H1 (cell line): ENCODE data around the gene ATP9B. TPM values are rescaled to one million over a fixed set of nuclear protein-coding genes. Genes with fewer than 3 reads are reported as not detected.
"Not testable (repeated sequence)": the region's sequence is repeated elsewhere in the genome, so short reads cannot be mapped to it uniquely, and the experiment has no call there.

ENCODE experiments used
- CTCF ChIA-PET: fragments of 300-600 bp; sonication (Branson Sonifier 250); formaldehyde crosslinking; loops from one replicate; lab custom pipeline; 2021; ENCODE audit not compliant: partially characterized antibody; lab: Charles Lee
- POLR2A ChIA-PET: fragments of 300-600 bp; sonication (Branson Sonifier 250); formaldehyde crosslinking; loops from one replicate; lab custom pipeline; 2021; ENCODE audit warnings: inconsistent platforms; ENCODE audit not compliant: partially characterized antibody; lab: Charles Lee
- DNase-seq, 2 experiments: peaks; one replicate each; pipeline versions ENCODE4 v3.0.0 to v3.0.0-alpha.2; 2010 to 2022; ENCODE audit warnings: low spot score in 2 of 2, low read depth in 1 of 2, mixed read lengths in 1 of 2
- FAIRE-seq: peaks from 2 replicates; lab custom pipeline; 2011; peaks lifted over from hg19 to GRCh38; lab: Jason Lieb, UNC
- H2AFZ ChIP-seq: 2 replicates; pipeline ENCODE4 v1.8.1; 2012; ENCODE audit warnings: low read length, inconsistent platforms
- H2AK5ac ChIP-seq: 2 replicates; pipeline ENCODE4 v1.6.1; 2013; ENCODE audit warnings: low read depth, low read length
- H2BK120ac ChIP-seq: replicated peaks from 2 replicates; pipeline ENCODE3; 2013; ENCODE audit warnings: low read depth, low read length, inconsistent platforms
- H2BK12ac ChIP-seq: 2 replicates; pipeline ENCODE4 v1.6.1; 2013; ENCODE audit warnings: low read depth, low read length
- H2BK15ac ChIP-seq: 2 replicates; pipeline ENCODE4 v1.6.1; 2013; ENCODE audit warnings: low read length
- H2BK20ac ChIP-seq: 2 replicates; pipeline ENCODE4 v1.6.1; 2013; ENCODE audit warnings: low read length
- H2BK5ac ChIP-seq: 2 replicates; pipeline ENCODE4 v1.6.1; 2013; ENCODE audit warnings: low read depth, low read length
- H3K14ac ChIP-seq: 2 replicates; pipeline ENCODE4 v1.6.1; 2013; ENCODE audit warnings: inconsistent platforms; ENCODE audit not compliant: insufficient read length
- H3K18ac ChIP-seq: 2 replicates; pipeline ENCODE4 v1.6.1; 2013; ENCODE audit warnings: low read length; ENCODE audit errors: extremely low read depth
- H3K23ac ChIP-seq: 2 replicates; pipeline ENCODE4 v1.6.1; 2013; ENCODE audit warnings: inconsistent platforms; ENCODE audit not compliant: insufficient read length
- H3K23me2 ChIP-seq: 2 replicates; pipeline ENCODE4 v1.6.1; 2013; ENCODE audit warnings: low read depth, low read length
- H3K27ac ChIP-seq: 2 replicates; pipeline ENCODE4 v1.6.1; 2011; ENCODE audit warnings: low read depth, low read length, inconsistent platforms
- H3K27me3 ChIP-seq, 4 experiments: replicated peaks in 1 of 4; 1 replicate in 1 of 4; 2 replicates in 3 of 4; pipeline versions ENCODE4 v1.6.1 to v1.8.1; 2011 to 2013; ENCODE audit warnings: low read length in 3 of 4, mild to moderate bottlenecking in 3 of 4, inconsistent platforms in 2 of 4, mixed read lengths in 2 of 4, moderate library complexity in 1 of 4; ENCODE audit not compliant: control insufficient read depth in 3 of 4, insufficient read depth in 3 of 4; ENCODE audit errors: extremely low read depth in 1 of 4
- H3K36me3 ChIP-seq, 4 experiments: 2 replicates each; pipeline versions ENCODE4 v1.6.1 to v1.8.1; 2011 to 2013; ENCODE audit warnings: mild to moderate bottlenecking in 4 of 4, low read length in 3 of 4, moderate library complexity in 2 of 4, control low read depth in 1 of 4, inconsistent platforms in 1 of 4; ENCODE audit not compliant: insufficient read depth in 4 of 4, control insufficient read depth in 2 of 4
- H3K4ac ChIP-seq: replicated peaks from 2 replicates; pipeline ENCODE3; 2013; ENCODE audit warnings: low read length, low read depth, mixed read lengths, inconsistent platforms; ENCODE audit not compliant: insufficient read length
- H3K4me1 ChIP-seq, 4 experiments: replicated peaks in 1 of 4; 1 replicate in 1 of 4; 2 replicates in 3 of 4; pipeline versions ENCODE4 v1.6.1 to v1.8.1; 2011 to 2013; ENCODE audit warnings: low read length in 3 of 4, inconsistent platforms in 2 of 4, mixed read lengths in 1 of 4; ENCODE audit not compliant: insufficient read depth in 4 of 4, control insufficient read depth in 3 of 4
- H3K4me2 ChIP-seq, 2 experiments: 2 replicates each; pipeline versions ENCODE4 v1.6.1 to v1.8.1; 2011 to 2013; ENCODE audit warnings: low read depth in 2 of 2, low read length in 2 of 2, control low read depth in 1 of 2, inconsistent platforms in 1 of 2, mild to moderate bottlenecking in 1 of 2; ENCODE audit not compliant: insufficient read depth in 1 of 2
- H3K4me3 ChIP-seq, 4 experiments: fragments of 200-600, 300-600 bp in 1 of 4; sonication (generic), shearing (Covaris generic), sonication (Bioruptor Twin) in 1 of 4; 2 replicates each; pipeline versions ENCODE4 v1.5.1 to v1.8.1; 2011 to 2016; ENCODE audit warnings: low read length in 4 of 4, low read depth in 3 of 4, control low read depth in 2 of 4, inconsistent platforms in 2 of 4, mild to moderate bottlenecking in 2 of 4, mixed read lengths in 1 of 4, moderate library complexity in 1 of 4; ENCODE audit not compliant: insufficient read depth in 2 of 4; ENCODE audit errors: extremely low read depth in 1 of 4
- H3K56ac ChIP-seq: replicated peaks from 2 replicates; pipeline ENCODE3; 2013; ENCODE audit warnings: low read depth, mild to moderate bottlenecking, mixed read lengths, low read length, inconsistent platforms; ENCODE audit not compliant: insufficient read length
- H3K79me1 ChIP-seq: 2 replicates; pipeline ENCODE4 v1.6.1; 2013; ENCODE audit warnings: low read depth, low read length, control low read depth
- H3K79me2 ChIP-seq, 2 experiments: 2 replicates each; pipeline versions ENCODE4 v1.6.1 to v1.8.1; 2012 to 2013; ENCODE audit warnings: low read length in 2 of 2, mild to moderate bottlenecking in 2 of 2, inconsistent platforms in 1 of 2; ENCODE audit not compliant: insufficient read depth in 2 of 2, control insufficient read depth in 1 of 2
- H3K9ac ChIP-seq, 4 experiments: replicated peaks in 1 of 4; 1 replicate in 1 of 4; 2 replicates in 3 of 4; pipeline versions ENCODE4 v1.6.1 to v1.8.1; 2011 to 2013; ENCODE audit warnings: low read depth in 3 of 4, low read length in 3 of 4, control low read depth in 2 of 4, mild to moderate bottlenecking in 2 of 4, moderate library complexity in 2 of 4, inconsistent platforms in 1 of 4; ENCODE audit errors: extremely low read depth in 1 of 4
- H3K9me3 ChIP-seq, 2 experiments: 2 replicates each; pipeline versions ENCODE4 v1.6.1 to v1.8.1; 2012 to 2013; ENCODE audit warnings: mild to moderate bottlenecking in 2 of 2, moderate library complexity in 2 of 2, control low read depth in 1 of 2, inconsistent platforms in 1 of 2, low read depth in 1 of 2, low read length in 1 of 2, mixed read lengths in 1 of 2; ENCODE audit not compliant: insufficient read depth in 2 of 2
- H4K20me1 ChIP-seq, 2 experiments: replicated peaks in 1 of 2; 2 replicates each; pipeline versions ENCODE3 to v1.8.1; 2011 to 2013; ENCODE audit warnings: inconsistent platforms in 2 of 2, low read length in 2 of 2, mild to moderate bottlenecking in 1 of 2; ENCODE audit not compliant: insufficient read depth in 2 of 2, control insufficient read depth in 1 of 2
- H4K5ac ChIP-seq: 2 replicates; pipeline ENCODE4 v1.6.1; 2013; ENCODE audit warnings: low read length, low read depth, mixed read lengths, inconsistent platforms; ENCODE audit not compliant: insufficient read length
- H4K8ac ChIP-seq: 2 replicates; pipeline ENCODE4 v1.8.0; 2013; ENCODE audit warnings: mild to moderate bottlenecking, moderate library complexity, low read length, inconsistent platforms; ENCODE audit not compliant: insufficient read depth; ENCODE audit errors: extremely low read depth
- H4K91ac ChIP-seq: replicated peaks from 2 replicates; pipeline ENCODE3; 2013; ENCODE audit warnings: low read length, mixed read lengths, inconsistent platforms; ENCODE audit not compliant: insufficient read length
- WGBS, 2 experiments: shearing (Covaris generic) in 1 of 2; methylation state at CpG; one replicate each; pipeline versions ENCODE4 v1.1.6 to v1.1.7; 2013 to 2015; ENCODE audit warnings: low lambda C conversion rate in 2 of 2, mixed read lengths in 2 of 2, inconsistent platforms in 1 of 2, low coverage in 1 of 2, missing lambda C conversion rate in 1 of 2; ENCODE audit not compliant: insufficient replicate concordance in 2 of 2, insufficient coverage in 1 of 2, insufficient read length in 1 of 2; ENCODE audit errors: extremely low coverage in 1 of 2, missing lambda C conversion rate in 1 of 2; 5-methylcytosine and 5-hydroxymethylcytosine counted together
- polyA plus RNA-seq, 7 experiments: library from polyadenylated mRNA; depleted of rRNA in 3 of 7; stranded (reverse) in 5 of 7; unstranded in 2 of 7; fragments of >200 nt in 5 of 7; fragments of 200-250 nt in 2 of 7; gene quantifications; 1 replicate in 5 of 7; 2 replicates in 1 of 7; 4 replicates in 1 of 7; pipeline versions ENCODE4 v1.2.1 to v1.2.3, GENCODE V29; 2011 to 2013; ENCODE audit warnings: missing spikeins in 2 of 7, mixed read lengths in 2 of 7
- total RNA-seq: library from RNA; stranded (reverse); fragmentation: NEBNext Ultra II Directional; extraction: Animal tissue kit (Norgen Biotek cat#: 25700); gene quantifications from 2 replicates; pipeline ENCODE4 v1.2.1, GENCODE V29; 2021

Gene ATP9B
- total and polyA plus RNA-seq, 2 of the 8 experiments (the other 6 are each of a cell fraction or from before 2014, with no cell fraction given) = 15.1 to 21.7 TPM

DNA sequence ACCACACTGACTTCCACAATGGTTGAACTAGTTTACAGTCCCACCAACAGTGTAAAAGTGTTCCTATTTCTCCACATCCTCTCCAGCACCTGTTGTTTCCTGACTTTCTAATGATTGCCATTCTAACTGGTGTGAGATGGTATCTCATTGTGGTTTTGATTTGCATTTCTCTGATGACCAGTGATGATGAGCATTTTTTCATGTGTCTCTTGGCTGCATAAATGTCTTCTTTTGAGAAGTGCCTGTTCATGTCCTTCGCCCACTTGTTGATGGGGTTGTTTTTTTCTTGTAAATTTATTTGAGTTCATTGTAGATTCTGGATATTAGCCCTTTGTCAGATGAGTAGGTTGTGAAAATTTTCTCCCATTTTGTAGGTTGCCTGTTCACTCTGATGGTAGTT is 216.0 kb downstream of the ATP9B start:
- H2BK120ac ChIP-seq, H4K91ac ChIP-seq, H3K27ac ChIP-seq, DNase-seq, H3K4me3 ChIP-seq, H3K79me1 ChIP-seq, H2BK12ac ChIP-seq, H4K5ac ChIP-seq, H2AK5ac ChIP-seq, POLR2A ChIA-PET, H2BK15ac ChIP-seq, CTCF ChIA-PET, H3K23me2 ChIP-seq, H3K4me1 ChIP-seq, H3K4me2 ChIP-seq, H3K79me2 ChIP-seq, H3K36me3 ChIP-seq, H3K9ac ChIP-seq, H2BK5ac ChIP-seq, H3K27me3 ChIP-seq, H3K56ac ChIP-seq, H2BK20ac ChIP-seq, H2AFZ ChIP-seq, H3K14ac ChIP-seq, H3K23ac ChIP-seq, H3K9me3 ChIP-seq, FAIRE-seq, H3K4ac ChIP-seq, H4K20me1 ChIP-seq, H4K8ac ChIP-seq, H3K18ac ChIP-seq: not testable (repeated sequence)
- WGBS, 2 experiments = 50% methylated on average over 1 of the region's 1 CpG; no CpG with 5 or more reads in 1 of the 2 experiments

DNA sequence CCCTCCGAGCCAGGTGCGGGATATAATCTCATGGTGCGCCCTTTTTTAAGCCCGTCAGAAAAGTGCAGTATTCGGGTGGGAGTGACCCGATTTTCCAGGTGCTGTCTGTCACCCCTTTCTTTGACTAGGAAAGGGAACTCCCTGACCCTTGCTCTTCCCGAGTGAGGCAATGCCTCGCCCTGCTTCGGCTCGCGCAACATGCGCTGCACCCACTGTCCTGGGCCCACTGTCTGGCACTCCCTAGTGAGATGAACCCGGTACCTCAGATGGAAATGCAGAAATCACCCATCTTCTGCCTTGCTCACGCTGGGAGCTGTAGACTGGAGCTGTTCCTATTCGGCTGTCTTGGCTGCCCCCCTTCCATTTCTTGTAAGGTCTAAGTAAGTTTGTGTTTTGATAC is 221.2 kb downstream of the ATP9B start:
- H4K20me1 ChIP-seq, H3K27ac ChIP-seq, H2BK20ac ChIP-seq, H2BK12ac ChIP-seq, H3K79me2 ChIP-seq, H4K8ac ChIP-seq, H3K4me2 ChIP-seq, H3K36me3 ChIP-seq, H3K4me1 ChIP-seq, H2BK120ac ChIP-seq, H3K4me3 ChIP-seq, H4K91ac ChIP-seq, H3K23me2 ChIP-seq, H2AK5ac ChIP-seq, H3K14ac ChIP-seq, H3K23ac ChIP-seq, FAIRE-seq, POLR2A ChIA-PET, H4K5ac ChIP-seq, DNase-seq, H2BK5ac ChIP-seq, H3K4ac ChIP-seq, H3K9ac ChIP-seq, H2BK15ac ChIP-seq, H3K56ac ChIP-seq, H2AFZ ChIP-seq, H3K27me3 ChIP-seq, H3K79me1 ChIP-seq, H3K18ac ChIP-seq: not testable (repeated sequence)
- 97% methylated on average over 15 of the region's 15 CpGs; no CpG with 5 or more reads in 1 of the 2 experiments for WGBS, 2 experiments
- CTCF ChIA-PET = interaction anchor here (1.1 kb wide), 1 partner anchor 38 kb away, joined by 3 read pairs; no protein-coding TSS in a partner anchor
- peaks cover 6 to 13% of the 10 kb centered on the region in 2 experiments for H3K9me3 ChIP-seq
